ENCODE data around the gene RPS6KA2. TPM values are rescaled to one million over a fixed set of nuclear protein-coding genes. Genes with fewer than 3 reads are reported as not detected.

RPS6KA2 gene
- total RNA-seq, 2 donors from 2014 or later = 59.5 to 75.4 TPM

GRCh38 chr6:166601956-166602355 is 25.1 kb downstream of the RPS6KA2 start:
- Histone ChIP-seq H3K27ac (no peak overlapping the region), H3K36me3 (no peaks in the 10 kb centered on the region), H3K4me3 (no peak overlapping the region), H3K27me3 (replicated peaks; ENCODE audit: insufficient read depth) (no peaks in the 10 kb centered on the region), H3K4me1 (ENCODE audit: control insufficient read depth in 1 of 2, low read depth in 2 of 2) (peaks cover 13 to 15% of the 10 kb centered on the region in 2 donors), H3K9me3 (no peaks in the 10 kb centered on the region)
- TF ChIP-seq CTCF (IDR thresholded peaks at IDR 0.05) = no peak
- no peak for DNase-seq (ENCODE audit: low spot score)
- ATAC-seq (ENCODE audit: insufficient number of reproducible peaks, low FRiP score, low read depth) = no peak

GRCh38 chr6:166600931-166601330 is 26.1 kb downstream of the RPS6KA2 start:
- no peak for ATAC-seq (ENCODE audit: insufficient number of reproducible peaks, low FRiP score, low read depth)
- no peak for DNase-seq (ENCODE audit: low spot score)
- Histone ChIP-seq H3K4me1 (ENCODE audit: control insufficient read depth in 1 of 2, low read depth in 2 of 2) (peaks cover 13 to 15% of the 10 kb centered on the region in 2 donors), H3K36me3 (no peaks in the 10 kb centered on the region), H3K27ac (no peak overlapping the region), H3K4me3 (no peak overlapping the region), H3K27me3 (replicated peaks; ENCODE audit: insufficient read depth) (no peaks in the 10 kb centered on the region), H3K9me3 (no peaks in the 10 kb centered on the region)
- no peak for TF ChIP-seq CTCF (IDR thresholded peaks at IDR 0.05)

- DNase-seq (ENCODE audit: low spot score) (no peak), ATAC-seq (ENCODE audit: insufficient number of reproducible peaks, low FRiP score, low read depth) (no peak)
- H3K4me3 ChIP-seq = no peak overlapping the region
- H3K4me1 ChIP-seq (ENCODE audit: control insufficient read depth in 1 of 2, low read depth in 2 of 2) = peaks cover 13 to 18% of the 10 kb centered on the region in 2 donors
- TF ChIP-seq CTCF (IDR thresholded peaks at IDR 0.05) = no peak
- H3K9me3 ChIP-seq = no peaks in the 10 kb centered on the region
- H3K36me3 ChIP-seq = no peaks in the 10 kb centered on the region
- peak overlapping the region; percentile 69 to 71 for H3K27ac ChIP-seq
- no peaks in the 10 kb centered on the region for H3K27me3 ChIP-seq (replicated peaks; ENCODE audit: insufficient read depth)
Measured at GRCh38 chr6:166599205-166599604, 27.8 kb downstream of the RPS6KA2 start.

GRCh38 chr6:166598441-166599138 is 28.5 kb downstream of the RPS6KA2 start:
- Histone ChIP-seq H3K4me1 (ENCODE audit: control insufficient read depth in 1 of 2, low read depth in 2 of 2) (peaks cover 13 to 18% of the 10 kb centered on the region in 2 donors), H3K27ac (peak overlapping the region; percentile 69 to 71), H3K27me3 (replicated peaks; ENCODE audit: insufficient read depth) (no peaks in the 10 kb centered on the region), H3K9me3 (no peaks in the 10 kb centered on the region), H3K36me3 (no peaks in the 10 kb centered on the region), H3K4me3 (no peak overlapping the region)
- DNase-seq (ENCODE audit: low spot score) (peak; percentile 17), ATAC-seq (ENCODE audit: insufficient number of reproducible peaks, low FRiP score, low read depth) (peak; percentile 82)
- no peak for TF ChIP-seq CTCF (IDR thresholded peaks at IDR 0.05)

GRCh38 chr6:166597711-166598440 is 29.2 kb downstream of the RPS6KA2 start:
- Histone ChIP-seq H3K27me3 (replicated peaks; ENCODE audit: insufficient read depth) (no peaks in the 10 kb centered on the region), H3K27ac (peak overlapping the region; percentile 69 to 71), H3K36me3 (no peaks in the 10 kb centered on the region), H3K4me3 (no peak overlapping the region), H3K4me1 (ENCODE audit: control insufficient read depth in 1 of 2, low read depth in 2 of 2) (peaks cover 13 to 18% of the 10 kb centered on the region in 2 donors), H3K9me3 (no peaks in the 10 kb centered on the region)
- no peak for TF ChIP-seq CTCF (IDR thresholded peaks at IDR 0.05)
- ATAC-seq (ENCODE audit: insufficient number of reproducible peaks, low FRiP score, low read depth) = no peak
- DNase-seq (ENCODE audit: low spot score) = no peak
